Esophagus (tissue), 2 donors: ENCODE data around the gene AP5Z1. TPM values are rescaled to one million over a fixed set of nuclear protein-coding genes. Genes with fewer than 3 reads are reported as not detected.

Experiments used
- H3K27ac ChIP-seq, 2 donors: one replicate each; pipeline ENCODE4 v1.5.1; 2013; ENCODE audit warnings: low read depth in 2 of 2, mild to moderate bottlenecking in 2 of 2, inconsistent platforms in 1 of 2, low read length in 1 of 2, moderate library complexity in 1 of 2
- H3K27me3 ChIP-seq, 2 donors: one replicate each; pipeline ENCODE4 v1.6.1; 2013; ENCODE audit warnings: low read length in 2 of 2, control low read depth in 1 of 2, mild to moderate bottlenecking in 1 of 2; ENCODE audit not compliant: insufficient read depth in 2 of 2, control insufficient read depth in 1 of 2
- H3K36me3 ChIP-seq, 2 donors: one replicate each; pipeline ENCODE4 v1.6.1; 2013; ENCODE audit warnings: low read length in 1 of 2; ENCODE audit not compliant: control insufficient read depth in 2 of 2, insufficient read depth in 2 of 2
- H3K4me1 ChIP-seq, 2 donors: one replicate each; pipeline ENCODE4 v1.6.1; 2013; ENCODE audit warnings: low read length in 1 of 2; ENCODE audit not compliant: control insufficient read depth in 2 of 2, insufficient read depth in 2 of 2
- H3K4me3 ChIP-seq, 2 donors: one replicate each; pipeline ENCODE4 v1.5.1; 2013; ENCODE audit warnings: low read length in 2 of 2, mild to moderate bottlenecking in 2 of 2, low read depth in 1 of 2, moderate library complexity in 1 of 2
- H3K9me3 ChIP-seq, 2 donors: one replicate each; pipeline ENCODE4 v1.6.1; 2013; ENCODE audit warnings: mild to moderate bottlenecking in 2 of 2, low read depth in 1 of 2, low read length in 1 of 2, moderate library complexity in 1 of 2; ENCODE audit not compliant: control insufficient read depth in 2 of 2, insufficient read depth in 1 of 2
- WGBS, 2 donors: extraction: QIAGEN DNeasy Blood & Tissue Kit; methylation state at CpG; one replicate each; pipeline ENCODE4 v1.1.7; 2013; 5-methylcytosine and 5-hydroxymethylcytosine counted together
- polyA plus RNA-seq, 2 donors: library from polyadenylated mRNA; stranded (reverse); fragments of 200-250 nt; gene quantifications; one replicate each; pipeline ENCODE4 v1.2.3, GENCODE V29; 2013
- donor health status: healthy with polysubstance abuse.
- donor health status: Bipolar disorder and iron deficiency.

AP5Z1 gene
- polyA plus RNA-seq, 2 donors, result 22.1 to 34.5 TPM

DNA sequence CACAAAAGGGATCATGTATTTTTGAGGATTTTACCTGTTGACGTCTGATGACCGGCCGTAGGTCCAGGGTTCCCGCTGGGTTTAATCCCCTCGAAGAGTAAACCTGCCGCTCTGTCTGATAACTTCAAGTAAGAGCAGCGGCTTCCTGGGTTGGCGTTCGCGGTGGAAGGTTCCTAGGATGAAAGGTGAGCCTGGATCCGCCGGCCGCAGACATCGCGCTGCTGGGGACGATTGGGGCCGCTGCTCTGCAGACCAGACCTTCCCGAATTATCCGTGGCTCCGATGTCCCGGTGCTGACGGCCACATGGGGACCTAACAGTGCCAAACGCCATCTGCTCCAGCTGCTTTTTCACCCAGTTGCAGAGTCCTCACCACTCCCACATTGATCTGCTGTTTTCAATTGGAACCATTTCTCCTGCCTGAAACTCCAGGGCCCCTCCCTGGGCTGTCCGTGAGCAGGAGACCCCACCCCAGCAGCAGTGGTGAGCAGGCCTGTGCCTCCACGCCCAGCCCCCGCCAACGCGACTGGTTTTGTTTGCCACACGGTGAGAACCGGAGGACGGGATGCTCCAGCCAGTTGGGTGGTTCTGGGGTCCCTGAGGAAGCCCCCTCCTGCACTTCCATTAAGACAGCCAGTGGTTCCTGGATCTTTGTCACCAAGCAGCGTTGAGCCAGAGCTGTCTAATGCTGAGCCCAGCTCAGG is 12.2 kb upstream of the AP5Z1 start:
- H3K36me3 ChIP-seq, result peaks cover 8 to 63% of the 10 kb centered on the region in 2 donors
- peaks cover 0 to 10% of the 10 kb centered on the region in 2 donors for H3K4me1 ChIP-seq
- 93 to 94% methylated on average over 30 to 32 of the region's 32 CpGs for WGBS, 2 donors

DNA sequence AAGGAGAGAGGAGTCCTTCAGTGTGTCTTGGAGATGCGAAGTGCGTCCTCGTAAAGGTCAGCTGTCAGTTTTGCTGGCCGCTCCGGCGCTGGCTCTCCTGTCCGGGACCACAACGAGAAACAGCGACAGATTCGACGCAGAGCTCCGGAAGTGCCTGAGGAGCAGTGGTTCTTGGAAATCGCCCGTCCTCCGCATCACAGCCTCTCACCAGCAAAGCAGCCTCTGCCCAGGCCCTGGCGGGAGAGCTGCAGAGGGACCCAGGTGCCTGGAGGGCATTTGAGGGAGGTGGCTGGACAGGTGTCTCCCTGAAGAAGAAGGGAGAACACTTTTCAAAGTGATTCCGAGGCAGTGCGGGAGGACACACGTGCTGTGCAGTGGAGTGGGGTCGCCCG is 11.6 kb upstream of the AP5Z1 start:
- WGBS, 2 donors, result 95 to 96% methylated on average over 21 of the region's 21 CpGs
- Histone ChIP-seq H3K27me3 (no peaks in the 10 kb centered on the region), H3K4me3 (no peak overlapping the region), H3K4me1 (peaks cover 0 to 10% of the 10 kb centered on the region in 2 donors), H3K36me3 (peaks cover 11 to 58% of the 10 kb centered on the region in 2 donors), H3K9me3 (no peaks in the 10 kb centered on the region), H3K27ac (no peak overlapping the region)

More for the DNA sequence above, 12.2 kb upstream of the AP5Z1 start:
- Histone ChIP-seq H3K9me3 (no peaks in the 10 kb centered on the region), H3K27me3 (no peaks in the 10 kb centered on the region), H3K4me3 (no peak overlapping the region), H3K27ac (no peak overlapping the region)

DNA sequence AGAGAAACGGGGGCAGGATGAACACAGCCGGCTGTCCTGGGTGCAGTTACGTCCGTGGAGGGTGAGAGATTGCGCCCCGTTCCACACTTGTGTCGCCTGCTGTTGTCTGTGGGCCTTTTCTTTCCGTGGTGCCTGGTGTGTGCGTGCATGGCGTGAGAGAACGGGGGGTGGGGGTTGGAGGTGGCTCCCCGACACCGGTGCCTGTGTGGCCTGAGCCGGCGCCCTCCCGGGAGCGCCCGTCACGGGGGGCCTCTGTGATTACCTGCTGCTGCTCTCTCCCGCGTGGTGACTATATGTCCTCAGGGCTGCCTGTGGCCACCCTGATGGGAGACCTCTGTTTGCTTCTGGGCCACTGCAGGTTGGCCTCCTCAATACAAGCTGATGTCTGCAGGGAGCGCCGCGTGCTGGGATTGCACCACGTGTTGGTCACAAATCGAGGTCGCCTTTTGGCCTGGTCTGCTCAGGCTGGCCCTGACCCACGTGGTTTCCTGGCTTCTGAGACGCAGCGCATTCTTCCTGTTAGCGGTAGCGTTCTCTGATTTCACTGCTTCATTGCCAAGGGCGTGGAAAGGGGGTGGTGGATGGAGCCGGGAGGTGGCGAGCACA is 10.9 kb upstream of the AP5Z1 start:
- Histone ChIP-seq H3K27me3 (no peaks in the 10 kb centered on the region), H3K4me3 (no peak overlapping the region), H3K27ac (no peak overlapping the region), H3K9me3 (no peaks in the 10 kb centered on the region), H3K36me3 (peaks cover 11 to 53% of the 10 kb centered on the region in 2 donors), H3K4me1 (peaks cover 0 to 8% of the 10 kb centered on the region in 2 donors)
- 87 to 88% methylated on average over 35 of the region's 35 CpGs for WGBS, 2 donors

DNA sequence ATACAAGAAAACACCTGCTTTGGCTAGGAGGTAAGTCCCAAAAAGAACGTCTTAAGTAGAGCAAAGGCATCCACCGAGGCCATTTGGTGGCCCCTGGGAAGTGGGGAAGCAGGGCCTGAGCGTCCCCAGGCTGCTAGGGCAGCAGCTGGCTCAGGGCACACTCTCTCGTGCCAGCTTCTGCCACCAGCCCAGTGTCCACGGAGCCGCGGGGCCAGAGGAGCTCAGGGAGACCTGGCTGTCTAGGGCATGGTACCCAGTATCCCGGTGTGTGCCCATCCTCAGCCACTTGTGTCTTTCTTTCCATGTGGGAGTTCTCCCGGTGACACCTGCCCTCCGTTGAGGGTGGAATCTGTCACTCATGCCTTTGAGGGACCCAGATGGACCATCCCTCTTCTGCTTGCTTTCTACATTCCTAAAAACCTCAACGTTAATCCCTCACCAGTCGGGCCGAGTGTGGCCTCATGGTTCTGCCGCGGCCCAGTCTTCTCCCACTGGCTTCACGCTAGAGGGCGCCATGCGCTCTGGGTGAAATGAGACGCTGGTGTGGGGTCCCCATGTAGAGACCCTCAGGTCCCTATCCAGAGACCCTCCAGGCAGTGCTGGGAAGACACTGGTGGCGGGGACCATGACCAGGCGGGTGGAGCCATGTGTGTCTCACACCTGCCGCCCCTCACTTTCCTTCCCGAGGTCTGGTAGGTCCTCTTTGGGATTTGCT is 9.5 kb upstream of the AP5Z1 start:
- WGBS, 2 donors, result 83 to 85% methylated on average over 23 of the region's 23 CpGs
- Histone ChIP-seq H3K36me3 (peaks cover 11 to 49% of the 10 kb centered on the region in 2 donors), H3K27ac (peak overlapping the region in 1 of 2 donors; percentile 22), H3K4me1 (peaks cover 0 to 8% of the 10 kb centered on the region in 2 donors), H3K4me3 (no peak overlapping the region), H3K9me3 (no peaks in the 10 kb centered on the region), H3K27me3 (no peaks in the 10 kb centered on the region)

DNA sequence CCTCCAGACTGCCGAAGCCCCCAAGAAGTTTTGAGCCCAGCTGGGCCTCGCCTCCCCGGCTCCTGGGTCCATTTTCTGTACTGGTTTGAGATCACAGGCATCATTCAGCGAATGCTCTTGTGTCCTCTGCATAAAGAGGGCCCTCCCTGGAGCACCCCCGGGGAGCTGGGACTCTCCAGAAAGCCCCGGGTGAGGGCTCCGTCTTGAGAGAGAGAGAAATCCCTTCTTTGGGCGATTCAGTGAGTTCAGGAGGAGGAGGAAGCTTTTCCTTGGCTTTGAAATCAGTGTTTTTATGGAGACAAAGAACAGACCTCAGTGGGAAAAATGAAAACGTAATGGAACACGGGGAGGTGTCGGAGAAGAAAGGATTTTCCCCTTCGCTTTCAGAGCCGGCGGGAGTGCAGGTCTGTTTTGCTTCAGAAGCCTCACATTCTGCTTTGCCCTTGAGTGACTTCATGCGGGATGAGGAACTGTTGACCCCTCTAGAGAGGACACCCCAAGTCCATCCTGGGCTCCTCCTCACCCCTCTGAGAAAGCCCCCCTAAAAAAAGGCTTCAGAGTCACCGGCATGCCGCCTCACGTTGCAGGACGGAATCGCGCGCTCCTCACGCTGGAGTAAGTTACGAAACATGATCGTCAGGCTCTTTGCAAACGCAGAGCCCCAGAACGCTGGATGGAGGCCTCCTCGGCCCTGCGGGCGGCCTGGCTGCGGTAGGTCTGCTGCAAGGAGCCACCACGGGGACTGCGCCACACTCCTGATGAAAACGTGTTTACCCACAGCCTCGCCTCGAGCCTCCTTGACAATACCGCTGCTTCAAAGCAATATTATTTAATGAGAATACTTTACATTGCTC is 8.5 kb upstream of the AP5Z1 start:
- no peaks in the 10 kb centered on the region for H3K9me3 ChIP-seq

DNA sequence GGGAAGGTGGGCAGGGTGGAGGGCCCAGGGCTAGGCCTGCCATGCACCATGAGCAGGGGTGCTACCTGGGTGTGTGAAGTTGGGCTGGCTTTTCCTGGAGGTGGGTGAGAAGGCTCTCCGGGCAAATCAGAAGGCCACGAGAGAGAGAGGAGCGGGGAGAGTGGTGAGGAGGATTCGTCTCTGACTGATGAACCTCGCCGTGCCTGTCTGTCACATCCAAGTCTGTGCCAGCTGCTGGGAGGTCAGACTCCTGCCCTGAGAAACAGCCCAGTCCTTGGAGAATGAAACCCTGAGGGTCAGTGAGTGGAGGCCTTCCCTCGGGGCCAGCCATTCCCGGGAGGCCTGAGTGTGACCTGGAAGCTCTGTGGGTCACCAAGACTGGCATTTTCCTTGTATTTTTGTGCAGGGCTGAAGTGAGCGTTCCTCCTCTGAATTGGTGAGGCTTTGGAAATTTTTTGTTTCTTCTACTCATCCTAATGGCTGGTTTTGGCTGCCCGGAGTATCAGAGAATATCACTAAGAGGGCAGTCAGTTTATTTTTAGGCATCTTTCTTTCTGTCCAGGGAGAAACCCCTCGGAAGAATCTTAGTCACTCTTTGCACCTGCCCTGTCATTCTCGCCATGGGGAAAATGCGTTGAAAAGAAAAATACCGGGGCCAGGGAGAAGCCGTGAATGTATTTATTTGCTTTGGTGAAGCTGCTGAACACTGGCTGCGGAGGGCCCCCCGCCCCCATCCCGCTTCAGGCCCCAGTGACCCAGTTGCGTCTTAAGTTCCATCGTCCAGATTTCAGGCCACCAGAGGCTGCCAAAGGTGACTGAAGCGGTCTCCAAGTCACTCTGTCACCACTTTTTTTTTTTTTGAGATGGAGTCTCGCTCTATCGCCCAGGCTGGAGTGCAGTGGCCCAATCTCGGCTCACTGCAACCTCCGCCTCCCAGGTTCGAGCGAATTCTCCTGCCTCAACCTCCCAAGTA is 6.5 kb upstream of the AP5Z1 start:
- Histone ChIP-seq H3K27ac (no peak overlapping the region), H3K4me1 (peaks cover 0 to 2% of the 10 kb centered on the region in 2 donors), H3K36me3 (peaks cover 5 to 25% of the 10 kb centered on the region in 2 donors), H3K27me3 (no peaks in the 10 kb centered on the region), H3K9me3 (no peaks in the 10 kb centered on the region), H3K4me3 (no peak overlapping the region)
- 86 to 88% methylated on average over 27 of the region's 27 CpGs for WGBS, 2 donors

More for the DNA sequence above, 8.5 kb upstream of the AP5Z1 start:
- Histone ChIP-seq H3K4me3 (no peak overlapping the region), H3K36me3 (peaks cover 11 to 39% of the 10 kb centered on the region in 2 donors), H3K27me3 (no peaks in the 10 kb centered on the region), H3K27ac (peak overlapping the region in 1 of 2 donors; percentile 31), H3K4me1 (peaks cover 0 to 7% of the 10 kb centered on the region in 2 donors)
- WGBS, 2 donors, result 86 to 88% methylated on average over 37 of the region's 37 CpGs

DNA sequence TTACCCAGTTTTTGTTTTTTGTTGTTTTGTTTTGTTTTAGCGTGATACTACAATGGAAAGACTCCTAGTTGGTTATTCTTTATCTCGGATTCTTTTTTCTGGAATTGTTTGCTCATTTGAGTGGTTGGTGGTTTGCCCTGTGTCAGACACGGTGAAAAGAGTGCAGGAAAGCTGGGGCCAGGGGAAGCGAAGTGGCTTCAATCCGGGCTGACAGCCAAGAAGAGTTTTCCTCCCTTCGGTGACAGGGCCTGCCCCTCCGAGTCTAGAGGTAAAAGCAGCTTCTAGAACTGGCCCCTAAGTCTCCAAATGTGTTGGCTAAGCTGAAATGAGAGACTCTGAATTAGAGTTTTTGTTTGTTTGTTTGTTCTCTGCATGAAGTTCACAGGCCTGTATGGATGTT is 5.7 kb upstream of the AP5Z1 start:
- Histone ChIP-seq H3K36me3 (peaks cover 3 to 19% of the 10 kb centered on the region in 2 donors), H3K27ac (no peak overlapping the region), H3K27me3 (no peaks in the 10 kb centered on the region), H3K9me3 (no peaks in the 10 kb centered on the region), H3K4me1 (peaks cover 0 to 2% of the 10 kb centered on the region in 2 donors), H3K4me3 (no peak overlapping the region)
- WGBS, 2 donors, result 52% methylated on average over 7 of the region's 7 CpGs

DNA sequence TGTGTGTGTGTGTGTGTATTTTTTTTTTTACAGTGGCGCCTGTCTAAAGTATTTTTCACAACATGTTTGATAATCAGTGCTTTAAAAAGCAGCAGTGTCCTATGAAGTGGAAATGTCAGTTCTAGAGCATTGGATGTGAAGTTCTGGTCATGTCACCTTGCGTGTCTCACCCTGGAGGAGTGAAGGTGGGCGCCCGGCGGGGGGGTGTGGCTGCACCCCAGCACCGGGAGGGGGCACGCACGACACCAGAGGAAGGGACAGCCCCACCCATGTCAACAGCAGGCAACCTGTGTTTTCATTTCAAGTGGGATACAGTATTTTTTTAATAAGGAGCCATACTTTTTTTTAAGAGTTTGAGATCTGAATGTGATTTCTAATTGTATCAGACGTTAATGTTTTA is 4.5 kb upstream of the AP5Z1 start:
- peaks cover 3 to 11% of the 10 kb centered on the region in 2 donors for H3K36me3 ChIP-seq
- H3K27ac ChIP-seq, result no peak overlapping the region
- H3K9me3 ChIP-seq, result no peaks in the 10 kb centered on the region
- no peak overlapping the region for H3K4me3 ChIP-seq
- 77 to 78% methylated on average over 9 of the region's 9 CpGs for WGBS, 2 donors
- no peaks in the 10 kb centered on the region for H3K27me3 ChIP-seq
- no peaks in the 10 kb centered on the region for H3K4me1 ChIP-seq
